Astrocyte of the cerebellum (primary cell): ENCODE data around the gene LYRM9.

ENCODE experiments used
- DNase-seq: peaks from one replicate; pipeline ENCODE4 v3.0.0-alpha.2; 2011; ENCODE audit warnings: low read depth
- H3K4me3 ChIP-seq: 2 replicates; pipeline ENCODE4 v1.5.1; 2011; ENCODE audit warnings: mild to moderate bottlenecking, low read depth, low read length, moderate library complexity
- in situ Hi-C: cut with HindIII; loops from 2 replicates; pipeline ENCODE4 v1.10.0; 2017; ENCODE audit warnings: low sequenced_read_pairs
- TF ChIP-seq, protein P1 (sequence below): IDR thresholded peaks from 2 replicates; pipeline ENCODE4 v1.5.1; 2012; ENCODE audit warnings: low read length, low read depth, moderate library complexity, mild to moderate bottlenecking; ENCODE audit errors: missing control alignments

Gene LYRM9

GRCh38 chr17:27862840-27863239, 30.3 kb downstream of the LYRM9 start:
- DNase-seq, result no peak
- no peak overlapping the region for H3K4me3 ChIP-seq
- TF ChIP-seq, protein P1, sequence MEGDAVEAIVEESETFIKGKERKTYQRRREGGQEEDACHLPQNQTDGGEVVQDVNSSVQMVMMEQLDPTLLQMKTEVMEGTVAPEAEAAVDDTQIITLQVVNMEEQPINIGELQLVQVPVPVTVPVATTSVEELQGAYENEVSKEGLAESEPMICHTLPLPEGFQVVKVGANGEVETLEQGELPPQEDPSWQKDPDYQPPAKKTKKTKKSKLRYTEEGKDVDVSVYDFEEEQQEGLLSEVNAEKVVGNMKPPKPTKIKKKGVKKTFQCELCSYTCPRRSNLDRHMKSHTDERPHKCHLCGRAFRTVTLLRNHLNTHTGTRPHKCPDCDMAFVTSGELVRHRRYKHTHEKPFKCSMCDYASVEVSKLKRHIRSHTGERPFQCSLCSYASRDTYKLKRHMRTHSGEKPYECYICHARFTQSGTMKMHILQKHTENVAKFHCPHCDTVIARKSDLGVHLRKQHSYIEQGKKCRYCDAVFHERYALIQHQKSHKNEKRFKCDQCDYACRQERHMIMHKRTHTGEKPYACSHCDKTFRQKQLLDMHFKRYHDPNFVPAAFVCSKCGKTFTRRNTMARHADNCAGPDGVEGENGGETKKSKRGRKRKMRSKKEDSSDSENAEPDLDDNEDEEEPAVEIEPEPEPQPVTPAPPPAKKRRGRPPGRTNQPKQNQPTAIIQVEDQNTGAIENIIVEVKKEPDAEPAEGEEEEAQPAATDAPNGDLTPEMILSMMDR, result no peak
- in situ Hi-C loops, result no loop called here

DNA sequence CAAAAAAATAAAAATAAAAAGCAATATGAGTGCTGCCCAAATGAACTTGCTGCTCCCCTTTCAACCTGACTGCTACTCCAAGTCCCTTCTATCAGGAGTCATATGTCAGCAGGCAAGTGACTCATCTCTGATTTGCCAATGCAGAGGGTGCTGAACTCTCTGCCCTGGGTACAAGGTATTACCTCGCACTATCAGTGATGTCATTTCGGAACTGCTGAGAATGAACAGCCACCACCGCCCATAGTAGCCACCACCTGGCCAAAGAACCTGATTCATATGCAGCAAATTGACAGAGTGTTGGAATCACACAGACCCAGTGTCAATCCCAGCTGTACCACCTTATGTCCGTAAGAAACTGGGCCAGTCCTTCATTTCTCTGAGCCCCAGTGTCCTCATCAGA, 31.2 kb downstream of the LYRM9 start:
- no peak overlapping the region for H3K4me3 ChIP-seq
- in situ Hi-C loops, result no loop called here
- TF ChIP-seq, protein P1, result no peak
- DNase-seq, result no peak

DNA sequence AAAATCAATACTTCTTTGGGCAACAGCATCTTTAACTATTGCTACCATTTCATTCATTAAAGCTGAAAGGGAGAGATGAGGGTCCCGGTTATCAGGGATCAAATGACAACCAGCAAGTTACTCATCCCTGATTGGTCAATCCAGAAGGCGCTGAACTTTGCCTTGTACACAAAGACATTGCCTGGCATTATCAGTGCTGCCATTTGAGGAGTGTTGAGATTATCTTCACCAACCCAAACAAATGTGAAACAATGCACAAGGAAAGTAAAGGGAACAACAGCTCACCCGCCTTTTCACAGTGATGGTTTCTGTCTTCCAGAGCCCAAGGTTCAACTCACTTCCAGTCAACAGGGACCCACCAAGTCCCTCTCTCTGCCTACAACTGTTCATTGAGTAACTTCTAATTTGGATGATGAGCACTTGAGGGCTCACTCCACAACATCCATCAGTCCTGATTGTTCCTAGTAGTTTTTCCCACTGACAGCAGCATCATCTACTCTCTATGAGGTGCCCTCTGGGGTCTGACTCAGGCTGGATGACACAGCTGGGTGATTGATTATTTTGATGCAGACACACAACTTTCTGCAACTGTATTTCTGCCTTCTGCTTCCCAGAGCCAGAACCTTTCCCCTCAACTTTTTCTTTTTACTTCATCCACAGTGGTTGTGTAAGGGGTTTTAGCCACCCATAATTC, 32.0 kb downstream of the LYRM9 start:
- no peak overlapping the region for H3K4me3 ChIP-seq
- no peak for DNase-seq
- TF ChIP-seq, protein P1, result no peak
- in situ Hi-C loops, result no loop called here

- TF ChIP-seq, protein P1, result no peak
- DNase-seq, result no peak
- in situ Hi-C loops, result no loop called here
- no peak overlapping the region for H3K4me3 ChIP-seq
These were observed 34.4 kb downstream of the LYRM9 start for GRCh38 chr17:27858621-27859305.

DNA sequence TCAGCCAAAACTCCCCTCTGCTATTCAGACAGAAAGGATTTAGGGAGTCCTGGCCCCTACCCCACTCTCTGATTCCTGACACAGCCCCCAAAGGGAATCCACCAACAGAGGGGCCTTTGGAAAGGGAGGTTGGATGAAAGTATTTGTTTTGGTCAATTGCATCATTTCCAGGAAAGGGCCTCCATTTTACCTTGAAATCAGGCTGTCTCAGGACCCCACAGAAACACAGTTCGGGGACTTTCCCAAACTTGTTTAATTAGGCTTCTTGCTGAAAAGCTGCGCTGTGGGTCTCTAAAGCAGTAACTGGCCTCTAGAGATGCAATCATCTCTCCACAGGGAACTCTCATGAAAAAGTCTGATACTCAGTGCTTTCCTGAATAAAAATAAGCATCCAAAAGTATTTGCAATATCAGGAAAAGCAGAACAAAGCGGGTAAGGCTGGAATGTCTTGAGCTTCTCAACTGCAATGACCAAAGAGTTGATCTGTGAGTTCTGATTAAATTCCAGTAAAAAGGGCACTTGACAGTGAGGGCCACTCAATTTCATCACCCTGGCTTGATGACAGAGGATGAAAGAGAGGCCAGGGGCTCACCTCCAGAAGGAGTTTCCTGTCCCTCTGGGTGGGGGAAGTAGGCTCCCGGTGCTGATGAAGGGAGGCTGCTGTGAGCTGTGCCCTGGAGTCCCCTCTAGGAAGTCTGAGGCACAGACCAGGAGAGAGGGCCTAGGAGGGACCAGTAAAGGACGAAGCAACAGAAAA, 36.3 kb downstream of the LYRM9 start:
- no peak overlapping the region for H3K4me3 ChIP-seq
- TF ChIP-seq, protein P1, result no peak
- in situ Hi-C loops, result no loop called here
- no peak for DNase-seq

GRCh38 chr17:27855454-27855853, 37.7 kb downstream of the LYRM9 start:
- TF ChIP-seq, protein P1, result no peak
- in situ Hi-C loops, result no loop called here
- DNase-seq, result no peak
- H3K4me3 ChIP-seq, result no peak overlapping the region
